SH-SY5Y (cell line): Measurements from ENCODE around the gene SEMA4D.

Experiments used
- GATA2 ChIP-seq: IDR thresholded peaks from 2 replicates; pipeline ENCODE4 v1.6.1; 2011; ENCODE audit warnings: mild to moderate bottlenecking, low read depth, low read length
- GATA3 ChIP-seq: IDR thresholded peaks from 2 replicates; pipeline ENCODE4 v1.6.1; 2011; ENCODE audit warnings: low read depth, mild to moderate bottlenecking, low read length, moderate library complexity

Gene SEMA4D

GRCh38 chr9:89483592-89484474 is 14.1 kb downstream of the SEMA4D start:
- TF ChIP-seq GATA3 = no peak
- TF ChIP-seq GATA2 = no peak

GRCh38 chr9:89482901-89483361 is 15.0 kb downstream of the SEMA4D start:
- TF ChIP-seq GATA3 (no peak), GATA2 (no peak)

GRCh38 chr9:89482056-89482851 is 15.7 kb downstream of the SEMA4D start:
- TF ChIP-seq GATA3 = no peak
- TF ChIP-seq GATA2 = no peak

- TF ChIP-seq GATA3 (no peak), GATA2 (no peak)
These were observed 16.4 kb downstream of the SEMA4D start for GRCh38 chr9:89481538-89481915.

- TF ChIP-seq GATA2 (no peak), GATA3 (no peak)
These were observed 16.9 kb downstream of the SEMA4D start for GRCh38 chr9:89480825-89481537.

GRCh38 chr9:89478821-89479668 is 18.9 kb downstream of the SEMA4D start:
- no peak for TF ChIP-seq GATA3
- no peak for TF ChIP-seq GATA2

GRCh38 chr9:89477811-89478630 is 19.9 kb downstream of the SEMA4D start:
- TF ChIP-seq GATA3 (no peak), GATA2 (no peak)

- no peak for TF ChIP-seq GATA2
- TF ChIP-seq GATA3 = no peak
These were observed 20.5 kb downstream of the SEMA4D start for GRCh38 chr9:89477384-89477783.

GRCh38 chr9:89476546-89476945 is 21.4 kb downstream of the SEMA4D start:
- TF ChIP-seq GATA3 = no peak
- TF ChIP-seq GATA2 = no peak

GRCh38 chr9:89475891-89476440 is 21.9 kb downstream of the SEMA4D start:
- TF ChIP-seq GATA2 (no peak), GATA3 (no peak)

- no peak for TF ChIP-seq GATA2
- TF ChIP-seq GATA3 = no peak
These were observed 23.0 kb downstream of the SEMA4D start for GRCh38 chr9:89474939-89475338.

GRCh38 chr9:89473762-89474469 is 24.0 kb downstream of the SEMA4D start:
- TF ChIP-seq GATA3 (no peak), GATA2 (no peak)

GRCh38 chr9:89471390-89471789 is 26.5 kb downstream of the SEMA4D start:
- TF ChIP-seq GATA2 (no peak), GATA3 (no peak)
